Caco-2 (cell line): ENCODE results near the gene POU2F2. TPM values are rescaled to one million over a fixed set of nuclear protein-coding genes. Genes with fewer than 3 reads are reported as not detected.

Experiments
- Bru-seq: library from RNA; stranded (reverse); fragments of 400-500 nt; gene quantifications from one replicate; lab custom pipeline; 2021; lab: Mats Ljungman, UMichigan
- BruChase-seq, 2 experiments: library from RNA; stranded (reverse); fragments of 400-500 nt; gene quantifications; one replicate each; lab custom pipeline; 2021; lab: Mats Ljungman, UMichigan
- BruUV-seq: library from RNA; stranded (reverse); fragments of 400-500 nt; replicated peaks from 2 replicates; lab custom pipeline; 2021; lab: Mats Ljungman, UMichigan
- CTCF ChIA-PET: fragments of 300-600 bp; sonication (Branson Sonifier 250); formaldehyde crosslinking; loops from one replicate; lab custom pipeline; 2022; ENCODE audit warnings: antibody characterized with exemption; lab: Charles Lee
- POLR2A ChIA-PET: fragments of 300-600 bp; sonication (Branson Sonifier 250); formaldehyde crosslinking; loops from one replicate; lab custom pipeline; 2022; ENCODE audit warnings: antibody characterized with exemption; lab: Charles Lee
- DNase-seq, 2 experiments: peaks; one replicate each; pipeline versions ENCODE4 v3.0.0 to v3.0.0-alpha.2; 2020 to 2022
- H3K27me3 ChIP-seq: replicated peaks from 2 replicates; pipeline ENCODE4 v1.6.0; 2011; ENCODE audit warnings: low read length; ENCODE audit not compliant: control insufficient read depth, insufficient read depth
- H3K36me3 ChIP-seq: 2 replicates; pipeline ENCODE4 v1.5.1; 2011; ENCODE audit warnings: low read length; ENCODE audit not compliant: control insufficient read depth, insufficient read depth
- H3K4me1 ChIP-seq: fragments of 250-450 bp; sonication (Bioruptor Pico); 2 replicates; pipeline ENCODE4 v1.5.1; 2020; ENCODE audit warnings: mild to moderate bottlenecking
- H3K4me3 ChIP-seq: 2 replicates; pipeline ENCODE4 v1.5.1; 2011; ENCODE audit warnings: low read depth, mild to moderate bottlenecking, control low read depth, low read length
- H3K9me3 ChIP-seq: fragments of 250-450 bp; sonication (Bioruptor Pico); 2 replicates; pipeline ENCODE4 v1.5.1; 2020; ENCODE audit warnings: mild to moderate bottlenecking, moderate library complexity
- H3K27ac Mint-ChIP-seq: one replicate; pipeline ENCODE4 v1.8.0; 2022; ENCODE audit warnings: mixed read lengths; ENCODE audit not compliant: unreplicated experiment
- H3K27me3 Mint-ChIP-seq: one replicate; pipeline ENCODE4 v1.8.0; 2022; ENCODE audit warnings: mixed read lengths; ENCODE audit not compliant: insufficient read depth, unreplicated experiment
- H3K36me3 Mint-ChIP-seq: one replicate; pipeline ENCODE4 v1.8.0; 2022; ENCODE audit warnings: mild to moderate bottlenecking, mixed read lengths; ENCODE audit not compliant: insufficient read depth, unreplicated experiment
- H3K4me1 Mint-ChIP-seq: one replicate; pipeline ENCODE4 v1.8.0; 2022; ENCODE audit warnings: low read depth, mixed read lengths; ENCODE audit not compliant: unreplicated experiment
- H3K4me3 Mint-ChIP-seq: one replicate; pipeline ENCODE4 v1.8.0; 2022; ENCODE audit warnings: mild to moderate bottlenecking, moderate library complexity, mixed read lengths; ENCODE audit not compliant: unreplicated experiment
- H3K9me3 Mint-ChIP-seq: one replicate; pipeline ENCODE4 v1.8.0; 2022; ENCODE audit warnings: mixed read lengths; ENCODE audit not compliant: unreplicated experiment
- CTCF ChIP-seq, 2 experiments: fragments of 200-600 bp in 1 of 2; IDR thresholded peaks; 1 replicate in 1 of 2; 2 replicates in 1 of 2; pipeline versions ENCODE4 v1.5.1 to v1.8.0; 2011 to 2022; ENCODE audit warnings: antibody characterized with exemption in 1 of 2, control low read depth in 1 of 2, inconsistent platforms in 1 of 2, low read depth in 1 of 2, low read length in 1 of 2, mild to moderate bottlenecking in 1 of 2, moderate library complexity in 1 of 2; ENCODE audit not compliant: insufficient read depth in 1 of 2, severe bottlenecking in 1 of 2, unreplicated experiment in 1 of 2
- intact Hi-C: fragments of 100-400 bp; cut with micrococcal nuclease; formaldehyde crosslinking; loops from one replicate; pipeline ENCODE4 v1.10.0; 2022; ENCODE audit not compliant: unreplicated experiment
- long read RNA-seq: library from polyadenylated mRNA; stranded (forward); transcript quantifications from one replicate; pipeline ENCODE4 v2.0.0, GENCODE V29; 2022
- total RNA-seq: library from RNA; stranded (reverse); gene quantifications from 2 replicates; pipeline ENCODE4 v1.2.3, GENCODE V29; 2022

POU2F2 gene
- total RNA-seq: 0.95 and 1.5 TPM in 2 replicates
- percentile 22 among the genes with signal in this experiment for Bru-seq, nascent RNA
- percentile 20 among the genes with signal in this experiment for BruChase-seq, experiment 1, labeled RNA remaining after a 2-hour chase
- BruChase-seq, experiment 2, labeled RNA remaining after a 6-hour chase: percentile 25 among the genes with signal in this experiment
- long read RNA-seq, partial matches to known transcripts: 0 of 1 reads
- long read RNA-seq, other reads (novel, unspliced or antisense): 1 of 1 reads

GRCh38 chr19:42132030-42132628, at the start of gene POU2F2:
POU2F2 (minus strand) TSS chr19:42132446; CDS start chr19:42132411, 35 bp downstream.
- Mint-ChIP-seq H3K4me1 (no peaks in the 10 kb centered on the region), H3K27ac (no peak within 1 kb of the TSS), H3K4me3 (peak within 1 kb of the TSS; percentile 6), H3K9me3 (no peaks in the 10 kb centered on the region), H3K27me3 (peaks cover 14% of the 10 kb centered on the region), H3K36me3 (no peaks in the 10 kb centered on the region)
- no peaks in the 10 kb centered on the region for H3K36me3 ChIP-seq
- BruUV-seq: no TSS peak
- CTCF ChIA-PET: interaction anchor here (1.1 kb wide), 1 partner anchor 111 kb away, joined by 3 read pairs; the partner anchor contains the start of gene GSK3A
- H3K9me3 ChIP-seq: no peaks in the 10 kb centered on the region
- no peak for TF ChIP-seq CTCF (IDR thresholded peaks at IDR 0.05; ENCODE audit: insufficient read depth in 1 of 2, low read depth in 1 of 2, low read length in 1 of 2, severe bottlenecking in 1 of 2, unreplicated experiment in 1 of 2)
- POLR2A ChIA-PET: no interaction called here
- peak within 1 kb of the TSS; percentile 26 for H3K4me3 ChIP-seq
- no peaks in the 10 kb centered on the region; the same call in 1 of the 2 replicates for H3K4me1 ChIP-seq
- intact Hi-C loops: no loop called here
- DNase-seq: no peak
- H3K27me3 ChIP-seq: no peaks in the 10 kb centered on the region; the same call in 1 of the 2 replicates

GRCh38 chr19:42178791-42179674, 46.8 kb upstream of the POU2F2 start:
- Histone ChIP-seq H3K9me3 (no peaks in the 10 kb centered on the region), H3K4me3 (no peak overlapping the region), H3K4me1 (peaks cover 8% of the 10 kb centered on the region; the same call in 1 of the 2 replicates), H3K27me3 (peaks cover 8% of the 10 kb centered on the region), H3K36me3 (no peaks in the 10 kb centered on the region)
- H3K27me3 Mint-ChIP-seq: peaks cover 25% of the 10 kb centered on the region
- no peaks in the 10 kb centered on the region for H3K9me3 Mint-ChIP-seq
- peaks cover 8% of the 10 kb centered on the region for H3K4me1 Mint-ChIP-seq
- TF ChIP-seq CTCF (IDR thresholded peaks at IDR 0.05; ENCODE audit: insufficient read depth in 1 of 2, low read depth in 1 of 2, low read length in 1 of 2, severe bottlenecking in 1 of 2, unreplicated experiment in 1 of 2): peak; percentile 43 to 63
- POLR2A ChIA-PET: no interaction called here
- no TSS peak for BruUV-seq
- CTCF ChIA-PET: no interaction called here
- no peak overlapping the region for H3K4me3 Mint-ChIP-seq
- DNase-seq: peak in 1 of 2 experiments; percentile 32
- intact Hi-C loops: loop anchor here (5.0 kb wide), 1 partner anchor 37 kb away; no protein-coding TSS in a partner anchor
- no peak overlapping the region for H3K27ac Mint-ChIP-seq
- H3K36me3 Mint-ChIP-seq: no peaks in the 10 kb centered on the region

- no peak for TF ChIP-seq CTCF (IDR thresholded peaks at IDR 0.05; ENCODE audit: insufficient read depth in 1 of 2, low read depth in 1 of 2, low read length in 1 of 2, severe bottlenecking in 1 of 2, unreplicated experiment in 1 of 2)
- H3K27ac Mint-ChIP-seq: no peak overlapping the region
- H3K9me3 ChIP-seq: no peaks in the 10 kb centered on the region
- BruUV-seq: no TSS peak
- ChIA-PET POLR2A (no interaction called here), CTCF (interaction anchor here (0.6 to 1.3 kb wide), 2 partner anchors 9 to 102 kb away, joined by 4 to 5 read pairs; no protein-coding TSS in a partner anchor)
- H3K27me3 ChIP-seq: peaks cover 8% of the 10 kb centered on the region
- no peaks in the 10 kb centered on the region for H3K36me3 Mint-ChIP-seq
- H3K4me1 Mint-ChIP-seq: peaks cover 8% of the 10 kb centered on the region
- H3K4me1 ChIP-seq: peaks cover 8% of the 10 kb centered on the region; the same call in 1 of the 2 replicates
- H3K27me3 Mint-ChIP-seq: peaks cover 24% of the 10 kb centered on the region
- intact Hi-C loops: loop anchor here (5.0 kb wide), 1 partner anchor 35 kb away; no protein-coding TSS in a partner anchor
- no peaks in the 10 kb centered on the region for H3K9me3 Mint-ChIP-seq
- no peaks in the 10 kb centered on the region for H3K36me3 ChIP-seq
- H3K4me3 Mint-ChIP-seq: no peak overlapping the region
- no peak for DNase-seq
- no peak overlapping the region for H3K4me3 ChIP-seq
These were observed 45.4 kb upstream of the POU2F2 start for GRCh38 chr19:42177686-42178019.
